ENCODE results near the gene ACTG2.

ACTG2 gene

GRCh38 chr2:73915437-73915993, 22.7 kb downstream of the ACTG2 start:
- no peak for DNase-seq

DNA sequence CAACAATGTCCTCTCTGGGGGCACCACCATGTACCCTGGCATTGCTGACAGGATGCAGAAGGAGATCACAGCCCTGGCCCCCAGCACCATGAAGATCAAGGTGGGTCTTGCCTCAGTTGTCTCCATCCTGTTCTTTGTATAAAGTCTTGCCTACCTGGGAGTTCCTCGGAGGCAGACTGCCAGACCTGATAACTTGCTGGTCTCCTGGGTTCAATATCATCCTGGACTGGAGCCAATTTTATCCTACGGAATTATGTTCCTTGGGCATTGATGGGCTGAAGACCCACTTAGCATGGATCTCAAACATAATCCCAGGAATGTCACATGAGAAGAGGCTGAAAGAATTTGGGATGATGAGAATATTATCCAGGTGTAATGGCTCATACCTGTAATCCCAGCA, 23.9 kb downstream of the ACTG2 start:
- no peak for DNase-seq

GRCh38 chr2:73917296-73917695, 24.5 kb downstream of the ACTG2 start:
- DNase-seq: no peak

- no peak for DNase-seq
Observed at GRCh38 chr2:73917696-73918207, 24.9 kb downstream of the ACTG2 start.

DNA sequence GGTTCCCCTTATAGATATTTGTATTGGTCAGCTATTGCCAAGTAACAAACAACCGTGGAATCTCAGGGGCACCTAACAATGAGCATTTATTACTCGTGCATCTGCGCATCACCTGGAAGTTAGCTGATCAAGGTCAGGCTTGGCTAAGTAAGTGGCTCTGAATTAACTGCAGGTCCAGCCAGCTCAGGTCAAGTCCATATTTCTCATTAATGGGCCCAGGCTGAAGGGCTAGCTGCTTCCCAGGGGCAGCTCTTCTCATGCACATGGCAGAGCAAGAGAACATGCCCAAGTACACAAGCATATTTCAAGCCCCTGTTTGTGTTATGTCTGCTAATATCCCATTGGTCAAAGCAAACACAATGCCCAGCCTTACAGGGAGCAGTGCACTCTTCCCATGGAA, 26.0 kb downstream of the ACTG2 start:
- no peak for DNase-seq

DNA sequence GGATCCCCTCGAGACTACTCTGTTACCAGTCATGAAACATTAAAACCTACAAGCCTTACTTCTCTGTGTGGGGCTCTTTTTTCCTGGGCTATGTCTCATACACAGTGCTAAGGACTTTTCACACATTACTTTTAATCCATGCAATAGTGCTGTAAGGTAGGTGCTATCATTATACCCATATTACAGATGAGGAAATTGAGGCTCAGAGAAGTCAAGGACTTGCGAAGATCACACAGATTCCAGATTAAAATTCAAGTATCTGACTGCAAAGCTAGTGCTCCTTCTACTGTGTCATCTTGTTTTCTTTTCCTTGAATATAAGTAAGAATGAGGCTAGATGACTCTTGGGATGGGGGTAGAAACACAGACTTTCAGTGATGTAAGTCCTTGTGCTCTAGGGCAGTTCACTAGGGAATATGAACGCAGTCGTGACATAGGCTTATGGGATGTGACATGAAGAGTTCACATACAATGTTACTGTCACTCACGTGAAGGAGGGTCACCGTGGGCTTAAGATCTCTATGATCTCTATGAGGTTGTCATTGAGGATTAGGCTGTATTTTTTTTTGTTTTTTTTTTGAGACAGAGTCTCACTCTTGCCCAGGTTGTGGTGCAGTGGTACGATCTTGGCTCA, 26.9 kb downstream of the ACTG2 start:
- no peak for DNase-seq

GRCh38 chr2:73920577-73921545, 28.1 kb downstream of the ACTG2 start:
- DNase-seq: peak; percentile 30

DNA sequence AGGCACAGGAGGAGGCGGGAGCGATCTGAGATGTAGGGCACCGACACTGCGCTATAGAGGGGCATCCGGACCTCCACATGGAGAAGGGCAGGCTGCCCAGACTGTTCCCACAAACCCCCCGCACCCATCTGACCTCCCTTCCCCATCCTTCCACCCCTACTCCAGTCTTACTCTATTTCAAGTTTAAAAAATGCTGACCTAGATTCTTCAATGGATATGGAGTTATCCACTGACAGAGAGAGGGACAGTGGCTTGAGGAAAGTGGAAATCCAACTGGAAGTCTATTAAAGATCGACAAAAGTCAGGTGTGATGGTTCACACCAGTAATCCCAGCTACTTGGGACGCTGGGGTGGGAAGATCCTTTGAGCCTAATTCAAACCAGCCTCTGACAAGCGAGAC, 28.8 kb downstream of the ACTG2 start:
- no peak for DNase-seq

DNA sequence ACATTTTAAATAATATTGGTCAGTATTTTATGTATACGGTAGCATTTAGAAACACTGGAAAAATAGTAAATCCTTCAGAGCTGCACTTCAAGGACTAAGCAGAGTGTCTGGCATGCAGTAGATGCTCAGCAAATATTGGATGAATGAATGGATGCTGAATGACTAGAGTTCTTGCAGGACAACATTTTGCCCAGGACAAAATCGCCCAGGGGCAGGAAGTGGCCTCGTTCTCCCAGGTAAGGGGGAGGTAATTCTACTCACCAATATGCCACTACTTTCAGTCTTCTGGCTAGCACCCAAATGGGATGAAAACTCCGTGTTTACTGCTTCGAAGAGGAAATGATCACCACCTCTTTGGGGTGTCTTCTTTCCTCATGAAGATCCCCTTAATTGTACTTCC, 29.9 kb downstream of the ACTG2 start:
- no peak for DNase-seq

DNA sequence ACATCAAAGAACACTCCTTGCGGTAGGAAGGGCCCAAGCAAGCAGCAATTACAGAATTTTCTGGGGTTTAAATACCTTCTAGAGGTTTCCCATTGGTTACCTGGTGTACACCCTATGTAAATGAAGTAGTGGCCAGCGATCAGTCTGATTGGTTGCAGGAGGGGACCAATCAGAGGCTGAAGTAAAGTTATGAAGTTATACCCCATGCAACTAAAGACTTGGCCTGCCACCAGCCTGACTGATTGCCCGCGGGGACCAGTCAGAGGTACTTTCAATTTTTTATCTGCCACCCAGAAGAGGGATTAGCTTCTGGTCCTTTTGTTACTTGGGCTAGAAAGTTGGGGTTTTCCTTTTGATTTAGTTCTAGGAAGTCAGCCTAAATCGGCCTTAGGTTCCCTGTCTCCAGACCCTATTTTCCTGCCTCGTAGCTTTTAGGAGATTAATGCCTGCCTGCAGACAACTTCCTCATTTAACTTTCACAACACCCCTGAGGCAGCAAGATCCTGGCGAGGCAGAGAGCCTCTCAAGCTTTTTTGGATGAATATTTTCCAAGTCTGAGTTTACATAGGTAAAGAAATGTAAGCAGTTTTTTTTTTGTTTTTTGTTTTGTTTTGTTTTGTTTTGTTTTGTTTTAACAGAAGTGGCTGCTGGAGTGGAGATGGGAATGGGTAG, 32.4 kb downstream of the ACTG2 start:
- DNase-seq: no peak

DNA sequence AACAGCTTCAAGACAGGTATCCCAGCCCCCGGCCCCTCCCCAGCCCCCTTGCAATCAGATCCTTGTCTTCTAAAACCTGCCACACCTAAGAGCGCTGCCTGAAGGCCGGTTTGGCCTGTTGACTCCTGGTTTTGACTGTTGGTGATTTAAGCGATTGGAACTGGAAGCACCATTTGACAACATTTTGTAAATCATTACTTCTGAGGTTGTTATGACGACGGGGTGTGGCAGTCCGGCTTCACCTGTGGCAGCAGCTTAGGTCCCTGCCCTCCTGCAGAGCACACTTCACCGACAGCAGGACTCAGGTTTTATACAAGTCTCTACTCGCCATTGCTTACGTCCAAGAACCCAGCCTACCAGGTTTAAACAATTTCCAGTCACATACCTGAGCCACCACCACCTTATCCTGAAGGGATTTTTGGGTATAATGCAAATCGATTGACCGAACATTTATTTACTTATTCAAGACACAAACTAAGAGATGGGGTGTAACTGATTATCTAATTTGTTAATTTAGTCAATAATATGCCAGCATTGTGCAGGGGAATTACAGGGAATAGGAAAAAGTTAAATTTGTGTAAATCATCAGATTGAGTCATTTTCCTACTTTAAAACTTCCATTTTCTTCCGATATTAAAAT, 33.2 kb downstream of the ACTG2 start:
- no peak for DNase-seq

- peak; percentile 98 for DNase-seq
Observed at GRCh38 chr2:73926493-73927327, 33.9 kb downstream of the ACTG2 start, which contains the start of gene DGUOK. Gene DGUOK, plus strand, starts transcription at chr2:73926880. Its CDS starts 31 bp downstream, at chr2:73926911.

- DNase-seq: no peak
Observed at GRCh38 chr2:73927344-73927743, 34.5 kb downstream of the ACTG2 start.

DNA sequence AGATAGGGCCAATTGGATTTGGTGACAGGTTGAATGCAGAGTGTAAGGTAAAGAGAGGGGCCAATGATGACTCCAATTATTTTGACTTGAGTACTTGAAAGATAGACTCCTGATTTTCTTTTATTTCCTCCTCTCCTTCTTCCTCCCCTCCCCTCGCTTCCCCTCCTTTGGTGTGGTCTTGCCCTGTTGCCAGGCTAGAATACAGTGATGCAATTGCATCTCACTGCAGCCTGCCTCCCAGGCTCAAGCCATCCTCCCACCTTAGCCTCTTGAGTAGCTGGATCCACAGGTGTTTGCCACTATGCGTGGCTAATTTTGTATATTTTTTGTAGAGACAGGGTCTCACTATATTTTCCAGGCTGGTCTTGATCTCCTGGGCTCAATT, 36.1 kb downstream of the ACTG2 start:
- DNase-seq: no peak

- no peak for DNase-seq
Observed at GRCh38 chr2:73930386-73930785, 37.6 kb downstream of the ACTG2 start.

- no peak for DNase-seq
Observed at GRCh38 chr2:73931531-73932500, 39.0 kb downstream of the ACTG2 start.

DNA sequence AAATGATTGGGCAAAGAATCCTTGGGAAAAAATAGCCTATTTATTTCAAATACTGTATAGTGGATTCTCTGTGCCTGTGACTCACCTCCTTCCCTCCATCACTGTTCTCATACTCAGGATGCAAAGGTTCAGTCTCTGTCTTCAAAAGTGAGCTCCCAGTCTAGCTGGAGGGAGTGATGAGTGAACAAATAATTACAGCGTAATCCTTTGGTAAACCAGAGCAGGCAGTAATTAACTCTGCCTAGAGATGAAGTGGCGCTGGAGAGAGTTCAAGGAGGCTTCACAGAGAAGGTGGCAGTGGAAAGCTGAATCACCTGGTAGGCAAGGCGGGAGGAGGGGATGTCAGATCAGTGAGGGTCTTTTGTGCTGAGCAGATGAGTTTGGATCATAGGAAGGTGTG, 40.4 kb downstream of the ACTG2 start:
- no peak for DNase-seq

DNA sequence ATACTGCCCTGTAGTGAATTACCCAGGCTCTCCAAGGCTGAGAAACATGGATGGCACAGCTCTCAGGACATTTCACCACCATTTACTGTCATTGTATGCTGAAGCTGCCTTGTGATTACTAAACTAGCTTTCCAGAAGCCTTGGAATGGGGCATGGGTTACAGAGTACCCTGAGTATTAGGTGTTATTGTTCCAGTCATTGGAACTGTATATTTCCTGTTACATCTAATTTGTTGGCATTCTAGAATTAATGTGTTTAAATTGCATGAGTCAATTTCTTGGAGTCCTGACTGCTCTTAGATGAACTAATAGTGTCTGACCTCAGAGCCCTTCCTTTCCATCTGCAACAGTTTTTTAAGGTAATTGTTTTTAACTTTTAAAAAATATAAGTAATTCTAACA, 42.8 kb downstream of the ACTG2 start:
- DNase-seq: no peak

- no peak for DNase-seq
Observed at GRCh38 chr2:73937103-73937885, 44.5 kb downstream of the ACTG2 start.

GRCh38 chr2:73937899-73938298, 45.1 kb downstream of the ACTG2 start:
- DNase-seq: no peak
